NCI-H1436 treated with DMSO at 0.1 percent for 48 hours (cell line): Measurements from ENCODE around the gene ACSF3.

Experiments used
- DNase-seq: peaks from one replicate; lab custom pipeline; 2025; lab: John Stamatoyannopoulos, UW

The ACSF3 gene

GRCh38 chr16:89095491-89095951, 1.9 kb downstream of the ACSF3 start:
- no peak for DNase-seq

DNA sequence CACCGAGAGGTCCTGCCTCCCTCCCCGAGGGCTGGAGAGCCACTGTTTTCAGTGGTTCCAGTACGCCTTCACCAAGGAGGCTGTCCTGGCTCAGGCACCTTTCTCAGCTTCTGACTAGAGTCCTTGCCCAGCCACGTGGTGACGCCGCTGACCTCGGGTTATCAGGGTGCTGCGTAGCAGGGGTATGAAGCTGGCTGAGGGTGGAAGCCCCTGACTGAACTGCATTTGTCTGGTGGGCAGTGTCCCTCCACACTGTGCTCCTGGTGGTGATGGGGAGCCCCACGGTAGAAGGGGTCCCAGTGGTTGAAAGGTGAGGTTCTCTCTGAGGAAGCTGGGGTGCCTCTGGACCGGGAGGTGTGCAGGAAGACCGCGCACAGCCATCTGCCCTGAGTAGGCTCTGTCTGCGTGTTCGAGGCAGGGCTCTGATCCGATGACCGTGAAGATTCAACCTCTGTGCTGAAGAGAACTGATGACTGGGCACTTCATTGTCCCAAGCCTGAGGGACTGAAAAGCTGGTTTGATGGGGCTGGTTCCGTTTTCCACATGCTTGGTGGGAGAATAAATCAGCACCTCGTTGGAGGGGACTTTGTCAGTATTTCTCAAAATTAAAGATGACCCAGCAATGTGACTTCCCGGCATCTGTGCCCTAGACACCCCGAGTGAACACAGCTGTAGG, 2.5 kb downstream of the ACSF3 start:
- no peak for DNase-seq

GRCh38 chr16:89096768-89097391, 3.2 kb downstream of the ACSF3 start:
- DNase-seq = no peak

DNA sequence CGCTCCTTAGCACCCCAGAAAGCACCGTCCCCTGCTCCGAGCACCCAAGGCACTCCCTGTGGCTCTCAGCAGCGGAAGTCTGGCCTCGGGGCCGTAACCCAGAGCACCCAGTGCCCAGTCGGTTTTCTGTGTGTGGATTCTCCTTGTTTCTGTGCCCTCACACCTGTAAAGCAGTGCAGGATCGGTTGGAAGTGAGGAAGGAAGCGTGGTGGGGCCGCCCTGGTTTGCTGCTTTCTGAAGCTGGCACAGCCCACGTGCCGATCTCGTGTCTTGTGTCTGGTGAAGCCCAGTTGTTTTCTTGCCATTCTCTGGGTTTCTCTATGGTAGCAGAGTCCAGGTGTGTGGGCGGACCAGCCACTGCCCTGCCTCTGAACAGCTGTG, 3.7 kb downstream of the ACSF3 start:
- no peak for DNase-seq

GRCh38 chr16:89098767-89099430, 5.2 kb downstream of the ACSF3 start:
- no peak for DNase-seq

GRCh38 chr16:89099905-89100304, 6.3 kb downstream of the ACSF3 start:
- no peak for DNase-seq

GRCh38 chr16:89100601-89101302, 7.1 kb downstream of the ACSF3 start:
- no peak for DNase-seq

DNA sequence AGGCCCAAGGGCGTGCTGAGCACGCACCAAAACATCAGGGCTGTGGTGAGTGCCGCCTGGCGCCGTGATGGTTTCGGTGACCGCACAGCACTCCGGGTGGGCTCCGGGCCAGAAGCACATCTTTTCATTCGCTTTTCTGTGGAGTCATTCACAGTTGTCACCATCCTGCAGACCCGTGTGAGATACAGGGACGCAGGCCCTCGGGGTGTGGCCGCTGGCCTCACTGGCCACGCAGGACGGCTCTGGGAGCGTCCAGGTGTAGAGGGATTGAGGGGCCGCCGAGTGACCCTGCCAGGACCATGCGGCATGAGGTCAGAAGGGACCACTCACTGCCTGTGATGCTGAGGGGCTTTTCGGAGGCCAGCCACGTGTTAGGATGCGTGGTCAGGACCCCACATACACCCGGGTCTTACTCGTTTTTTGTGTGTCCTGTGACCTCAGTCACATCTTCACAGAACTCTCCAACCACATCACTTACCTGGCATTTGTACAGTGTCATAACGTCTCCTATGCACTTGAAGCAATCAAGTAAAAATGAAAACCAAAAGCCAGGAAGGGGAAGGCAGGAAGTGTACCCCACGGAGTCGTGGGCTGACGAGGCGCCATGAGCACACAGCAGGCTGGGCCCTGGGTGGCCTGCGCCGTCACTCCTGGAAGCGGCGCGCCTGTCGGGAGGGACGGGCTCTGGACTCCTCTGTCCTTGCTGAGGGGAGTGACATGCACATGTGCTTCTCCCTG, 7.8 kb downstream of the ACSF3 start:
- DNase-seq = no peak

- DNase-seq = no peak
Measured at GRCh38 chr16:89102041-89102471, 8.4 kb downstream of the ACSF3 start.

- DNase-seq = no peak
Measured at GRCh38 chr16:89102481-89103073, 8.9 kb downstream of the ACSF3 start.

GRCh38 chr16:89103156-89103555, 9.5 kb downstream of the ACSF3 start:
- no peak for DNase-seq

DNA sequence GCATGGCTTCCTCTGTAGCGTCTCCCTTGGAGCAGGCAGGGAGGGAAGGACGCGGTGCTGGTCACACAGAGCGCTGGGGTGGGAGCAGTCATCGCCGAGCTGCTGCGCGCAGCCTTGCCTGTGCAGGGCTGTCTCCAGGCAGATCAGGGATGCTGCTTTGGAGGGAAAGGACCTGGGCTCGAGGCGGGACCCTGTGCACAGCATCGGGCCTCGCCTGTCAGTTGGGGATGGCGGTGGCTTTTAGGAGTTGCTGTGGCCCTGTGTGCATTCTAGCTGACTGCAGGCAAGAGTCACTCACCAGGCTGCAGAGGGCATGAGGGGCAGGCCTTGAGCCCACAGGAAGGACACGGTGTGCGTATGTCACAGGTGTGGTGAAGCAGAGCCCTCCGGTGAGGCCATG, 10.1 kb downstream of the ACSF3 start:
- no peak for DNase-seq

GRCh38 chr16:89104303-89104702, 10.7 kb downstream of the ACSF3 start:
- DNase-seq = no peak

DNA sequence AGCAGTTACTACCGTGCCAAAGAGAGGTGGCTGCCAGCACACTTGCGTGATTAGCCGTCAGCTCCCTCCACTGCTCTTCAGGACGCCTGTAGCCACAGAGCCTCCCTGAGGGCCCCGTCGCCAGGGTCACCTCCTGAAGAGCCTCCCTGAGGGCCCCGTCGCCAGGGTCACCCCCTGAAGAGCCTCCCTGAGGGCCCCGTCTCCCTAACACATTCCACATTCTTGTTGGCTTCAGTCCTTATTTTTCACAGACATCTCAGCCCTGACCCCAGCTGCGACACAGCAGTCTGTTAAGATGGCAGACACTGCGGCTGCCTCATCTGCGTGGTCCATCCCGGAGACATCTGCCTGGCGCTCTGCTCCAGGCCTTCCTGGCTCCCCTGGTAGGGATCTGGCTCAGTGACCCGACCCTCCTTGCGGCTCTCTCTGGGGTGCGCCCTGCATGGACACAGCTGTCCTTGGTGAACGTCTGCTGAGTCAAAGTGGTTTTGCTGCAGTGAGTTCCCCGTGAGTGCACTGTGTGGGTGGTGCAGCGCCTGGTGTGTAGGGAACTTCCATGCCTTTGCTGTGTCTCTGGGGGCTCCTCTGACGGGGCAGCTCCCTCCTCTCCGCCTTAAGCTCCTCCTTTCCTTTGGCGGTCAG, 11.4 kb downstream of the ACSF3 start:
- no peak for DNase-seq

DNA sequence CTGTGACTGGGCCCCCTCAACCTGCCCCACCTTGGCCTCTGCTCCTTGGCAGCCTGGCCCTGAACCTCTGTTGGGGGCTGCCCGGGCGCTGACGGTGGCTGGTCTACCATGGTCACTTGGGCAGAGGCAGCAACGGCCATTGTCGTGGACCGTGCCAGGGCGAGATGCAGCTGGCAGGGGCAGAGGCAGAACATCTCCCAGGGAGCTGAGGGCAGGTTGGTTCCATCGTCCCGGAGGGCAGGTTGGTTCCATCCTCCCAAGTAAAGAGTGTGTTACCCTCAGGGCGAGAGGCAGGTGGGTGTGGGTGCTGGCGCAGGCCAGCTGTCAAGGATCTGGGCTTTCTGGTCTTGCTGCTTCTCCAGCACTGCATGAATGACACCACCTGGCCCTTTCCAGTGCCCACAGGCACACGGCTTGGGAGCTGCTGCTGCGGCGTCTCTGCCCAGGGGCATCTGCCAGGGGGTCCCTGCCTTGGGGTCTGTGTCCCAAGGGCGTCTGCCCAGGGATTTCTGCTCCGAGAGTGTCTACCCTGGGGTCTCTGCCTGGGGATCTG, 12.0 kb downstream of the ACSF3 start:
- no peak for DNase-seq

DNA sequence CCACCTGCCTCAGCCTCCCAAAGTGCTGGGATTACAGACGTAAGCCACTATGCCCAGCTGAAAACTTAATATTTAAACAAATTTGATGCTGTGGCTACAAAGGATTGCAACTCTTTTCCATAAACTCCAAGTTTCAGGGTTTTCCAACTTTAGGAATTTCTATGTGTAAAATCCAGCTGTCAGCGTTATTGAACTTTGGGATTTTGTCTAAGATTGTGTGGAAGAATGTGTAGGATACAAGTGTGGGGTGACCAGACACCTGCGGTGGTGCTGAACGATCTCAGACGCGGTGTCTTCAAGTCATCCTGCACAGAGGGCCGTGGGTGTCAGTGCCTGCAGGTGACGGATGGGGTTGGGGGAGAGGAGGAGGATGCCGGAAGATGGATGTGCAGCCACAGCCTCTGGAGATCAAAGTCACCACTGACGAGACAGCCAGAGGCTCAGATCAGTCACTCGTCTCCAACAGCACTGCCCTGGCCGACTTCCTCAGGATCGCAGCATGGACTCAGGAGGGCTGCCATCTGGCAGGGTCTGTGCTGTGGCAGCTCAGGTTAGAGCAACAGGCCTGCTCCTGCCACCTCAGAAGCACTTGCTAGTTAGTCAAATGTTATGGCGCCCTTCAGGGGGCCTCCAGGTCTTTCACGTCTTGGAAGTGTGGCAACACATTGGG, 13.0 kb downstream of the ACSF3 start:
- DNase-seq = no peak

DNA sequence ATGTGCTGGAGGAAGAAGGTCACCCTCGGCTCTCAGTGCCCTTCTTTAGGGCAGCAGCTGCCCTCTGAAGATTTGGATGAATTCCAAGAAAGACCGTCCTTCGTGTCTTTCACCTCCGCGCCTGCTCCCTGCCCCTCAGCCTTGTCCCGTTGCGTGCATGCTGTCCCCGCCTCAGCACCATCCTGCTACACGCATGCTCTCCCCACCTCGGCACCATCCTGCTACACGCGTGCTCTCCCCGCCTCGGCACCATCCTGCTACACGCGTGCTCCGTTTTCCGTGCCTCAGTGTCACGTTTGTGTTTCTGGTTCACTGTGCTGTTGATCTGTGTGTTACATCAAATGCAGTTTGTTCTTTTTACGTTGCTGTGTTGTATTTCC, 13.5 kb downstream of the ACSF3 start:
- no peak for DNase-seq

GRCh38 chr16:89108416-89108815, 14.8 kb downstream of the ACSF3 start:
- DNase-seq = no peak

GRCh38 chr16:89110641-89111040, 17.0 kb downstream of the ACSF3 start:
- no peak for DNase-seq

DNA sequence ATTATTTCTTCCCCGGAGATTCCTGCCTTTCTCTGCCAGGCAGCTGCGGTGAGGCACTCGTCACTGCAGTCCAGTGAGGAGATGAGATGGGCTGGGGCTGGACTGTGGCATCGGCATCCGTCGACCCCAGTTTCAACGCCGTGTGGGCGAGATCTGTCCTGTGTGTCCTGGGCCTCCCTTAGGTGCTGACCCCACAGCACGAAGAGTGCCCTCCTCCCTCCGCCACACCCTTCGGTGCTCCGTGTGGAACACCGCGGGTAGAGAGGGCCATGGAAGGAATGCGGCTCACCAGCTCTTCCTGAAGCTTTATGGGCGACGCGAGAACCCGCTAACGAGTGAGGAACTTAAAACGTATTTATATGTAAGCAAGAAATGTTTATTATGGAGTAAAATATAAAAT, 17.6 kb downstream of the ACSF3 start:
- no peak for DNase-seq
